K562 (cell line): ENCODE measurements around the gene ST7. TPM values are rescaled to one million over a fixed set of nuclear protein-coding genes. Genes with fewer than 3 reads are reported as not detected.

Source experiments
- ATAC-seq: fragments of 200-7000 bp; cut with Tn5 transposase; 3 replicates; pipeline ENCODE4 v1.9.1; 2020; ENCODE audit warnings: moderate library complexity
- BruUV-seq: library from RNA; stranded (reverse); fragments of 400-500 nt; replicated peaks from 2 replicates; lab custom pipeline; 2021; lab: Mats Ljungman, UMichigan
- CTCF ChIA-PET: fragments of 300-600 bp; formaldehyde crosslinking; extraction: SDS; loops from one replicate; lab custom pipeline; 2021; ENCODE audit warnings: low intra/inter-chr PET ratio; lab: Yijun Ruan, JAX
- POLR2A ChIA-PET: fragments of 300-600, 350-650 bp; sonication (Branson Sonifier 250); formaldehyde crosslinking; extraction: SDS; loops from one replicate; lab custom pipeline; 2021; ENCODE audit warnings: antibody characterized with exemption, inconsistent platforms; lab: Yijun Ruan, JAX
- DNase-seq, 4 experiments: peaks; one replicate each; pipeline versions ENCODE4 v3.0.0 to v3.0.0-alpha.2; 2011 to 2018; ENCODE audit warnings: low spot score in 3 of 4, mixed read lengths in 3 of 4; ENCODE audit errors: extremely low read depth in 1 of 4
- FAIRE-seq: peaks from 2 replicates; lab custom pipeline; 2011; peaks lifted over from hg19 to GRCh38; lab: Jason Lieb, UNC
- H2AFZ ChIP-seq: 2 replicates; pipeline ENCODE4 v1.6.0; 2011; ENCODE audit warnings: low read depth, low read length, control low read depth, inconsistent platforms
- H3K27ac ChIP-seq: fragments of 200-600 bp; 3 replicates; pipeline ENCODE4 v1.8.0; 2011; ENCODE audit warnings: low read depth, mild to moderate bottlenecking, control low read depth, inconsistent platforms, low read length, moderate library complexity, mixed read lengths; ENCODE audit errors: extremely low read depth
- H3K27me3 ChIP-seq, 2 experiments: fragments of 300-600 bp in 1 of 2; 2 replicates in 1 of 2; 3 replicates in 1 of 2; pipeline versions ENCODE4 v1.6.0 to v1.8.0; 2011; ENCODE audit warnings: inconsistent platforms in 2 of 2, low read length in 2 of 2, mild to moderate bottlenecking in 1 of 2, mixed read lengths in 1 of 2, moderate library complexity in 1 of 2; ENCODE audit not compliant: control insufficient read depth in 2 of 2, insufficient read depth in 2 of 2
- H3K36me3 ChIP-seq: fragments of 300-600 bp; 3 replicates; pipeline ENCODE4 v1.8.0; 2011; ENCODE audit warnings: mild to moderate bottlenecking, low read length, inconsistent platforms; ENCODE audit not compliant: control insufficient read depth, insufficient read depth
- H3K4me1 ChIP-seq, 2 experiments: fragments of 200-600 bp in 1 of 2; replicated peaks in 1 of 2; 2 replicates in 1 of 2; 3 replicates in 1 of 2; pipeline versions ENCODE4 v1.5.1 to v1.8.0; 2011; ENCODE audit warnings: inconsistent platforms in 2 of 2, low read length in 2 of 2, mild to moderate bottlenecking in 1 of 2, mixed read lengths in 1 of 2, moderate library complexity in 1 of 2; ENCODE audit not compliant: control insufficient read depth in 2 of 2, insufficient read depth in 2 of 2
- H3K4me2 ChIP-seq: 2 replicates; pipeline ENCODE4 v1.6.1; 2011; ENCODE audit warnings: low read length, control low read depth, inconsistent platforms, mixed read lengths; ENCODE audit not compliant: insufficient read depth
- H3K4me3 ChIP-seq: fragments of 200-600 bp; sonication (generic), shearing (Covaris generic); 2 replicates; pipeline ENCODE4 v1.5.1; 2016; ENCODE audit warnings: control low read depth, inconsistent platforms
- H3K79me2 ChIP-seq: fragments of 200-600 bp; 3 replicates; pipeline ENCODE4 v1.8.0; 2011; ENCODE audit warnings: low read length, inconsistent platforms; ENCODE audit not compliant: control insufficient read depth, insufficient read depth
- H3K9ac ChIP-seq, 2 experiments: 2 replicates each; pipeline versions ENCODE4 v1.6.0 to v1.6.1; 2011; ENCODE audit warnings: low read depth in 2 of 2, low read length in 2 of 2, control low read depth in 1 of 2, inconsistent platforms in 1 of 2, mild to moderate bottlenecking in 1 of 2, mixed read lengths in 1 of 2; ENCODE audit not compliant: insufficient read depth in 1 of 2
- H3K9me1 ChIP-seq: one replicate; pipeline ENCODE4 v1.6.0; 2011; ENCODE audit warnings: inconsistent platforms, mild to moderate bottlenecking, low read length, moderate library complexity; ENCODE audit not compliant: control insufficient read depth, insufficient read depth
- H3K9me3 ChIP-seq: replicated peaks from 2 replicates; pipeline ENCODE4 v1.5.1; 2011; ENCODE audit warnings: low read depth, low read length, inconsistent platforms; ENCODE audit not compliant: control insufficient read depth, insufficient read depth
- H4K20me1 ChIP-seq: replicated peaks from 2 replicates; pipeline ENCODE4 v1.6.1; 2011; ENCODE audit warnings: low read length, inconsistent platforms, mixed read lengths; ENCODE audit not compliant: control insufficient read depth, insufficient read depth
- AFF1 ChIP-seq, 2 experiments: fragments of 450-650 bp; IDR thresholded peaks; 2 replicates each; pipeline ENCODE4 v1.6.1; 2018; ENCODE audit warnings: mild to moderate bottlenecking in 2 of 2, low read depth in 1 of 2; ENCODE audit not compliant: partially characterized antibody in 2 of 2
- BHLHE40 ChIP-seq: IDR thresholded peaks from 2 replicates; pipeline ENCODE4 v1.6.1; 2011; ENCODE audit warnings: low read length, improper control_type of control experiment
- ETS1 ChIP-seq: conservative IDR thresholded peaks from 2 replicates; pipeline ENCODE4 v1.6.1; 2011; ENCODE audit warnings: low read depth, mild to moderate bottlenecking, low read length; ENCODE audit not compliant: control insufficient read depth
- MYBL2 ChIP-seq, 2 experiments: fragments of 450-650 bp in 1 of 2; sonication (generic) in 1 of 2; formaldehyde crosslinking in 1 of 2; IDR thresholded peaks; 2 replicates each; pipeline versions ENCODE4 v1.6.1 to v1.8.1; 2017 to 2022; ENCODE audit warnings: borderline replicate concordance in 1 of 2, inconsistent platforms in 1 of 2, low read depth in 1 of 2, mild to moderate bottlenecking in 1 of 2, missing genetic modification reagents in 1 of 2, moderate library complexity in 1 of 2
- ZNF764 ChIP-seq: fragments of 250-450 bp; sonication (Bioruptor Pico); IDR thresholded peaks from 2 replicates; pipeline ENCODE4 v1.4.0; 2020; ENCODE audit warnings: low read depth, mild to moderate bottlenecking, moderate library complexity
- ZNF830 ChIP-seq: fragments of 250-450 bp; sonication (Bioruptor Pico); IDR thresholded peaks from 2 replicates; pipeline ENCODE4 v1.5.0; 2021; ENCODE audit warnings: mild to moderate bottlenecking
- in situ Hi-C: fragments of 300-500 bp; cut with MboI; formaldehyde crosslinking; loops from 4 replicates; pipeline ENCODE4 v1.15.0; 2018; ENCODE audit warnings: inconsistent platforms, mixed read lengths
- intact Hi-C: fragments of 100-400 bp; cut with micrococcal nuclease; formaldehyde crosslinking; loops from 2 replicates; pipeline ENCODE4 v1.14.2; 2022
- polyA plus RNA-seq, 8 experiments: library from polyadenylated mRNA; depleted of rRNA in 4 of 8; stranded (reverse) in 5 of 8; unstranded in 3 of 8; fragments of >200 nt; fragmentation: Nextera tagmentation in 2 of 8; fragmentation: Illumina TruSeq in 1 of 8; extraction: Ambion mirVana in 2 of 8; extraction: Trizol in 1 of 8; gene quantifications; 2 replicates each; pipeline versions ENCODE4 v1.2.1 to v1.2.3, GENCODE V29; 2011 to 2014; ENCODE audit warnings: inconsistent platforms in 1 of 8, missing spikeins in 1 of 8
- total RNA-seq, 7 experiments: library from RNA; depleted of rRNA in 6 of 7; stranded (reverse); fragments of >200 nt in 6 of 7; fragmentation: Illumina TruSeq in 2 of 7; extraction: Trizol in 2 of 7; gene quantifications; 2 replicates each; pipeline versions ENCODE4 v1.2.1 to v1.2.3, GENCODE V29; 2011 to 2021; ENCODE audit warnings: low replicate concordance in 1 of 7

Gene ST7
- total and polyA plus RNA-seq, 9 of the 15 experiments (the other 6 are each of a cell fraction or from before 2014, with no cell fraction given) = 23.9 to 56.3 (median 36.9) TPM

GRCh38 chr7:116968631-116969030 lies 15.3 kb downstream of the ST7 start:
- no peak for FAIRE-seq
- peaks cover 36% of the 10 kb centered on the region; the same call in 2 of the 3 replicates for H3K79me2 ChIP-seq

More at GRCh38 chr7:116968631-116969030, 15.3 kb downstream of the ST7 start:
- in situ Hi-C loops (loop anchor here (25.0 kb wide), 1 partner anchor 1219 kb away; the partner anchor contains the start of gene LSM8), intact Hi-C loops (no loop called here)
- no peak for ATAC-seq
- H3K4me2 ChIP-seq = no peak overlapping the region
- DNase-seq = no peak
- no peaks in the 10 kb centered on the region for H3K27me3 ChIP-seq
- H3K4me3 ChIP-seq = no peak overlapping the region
- POLR2A ChIA-PET = interaction anchor here (0.9 to 5.0 kb wide), 2 partner anchors 16 to 38 kb away, joined by 4 to 40 read pairs; partner anchors contain the start of gene ST7
- CTCF ChIA-PET = no interaction called here
- H3K9me1 ChIP-seq = no peaks in the 10 kb centered on the region
- no peaks in the 10 kb centered on the region for H3K36me3 ChIP-seq
- no peak overlapping the region for H2AFZ ChIP-seq
- no peaks in the 10 kb centered on the region for H4K20me1 ChIP-seq
- no peaks in the 10 kb centered on the region for H3K9me3 ChIP-seq
- no peak overlapping the region for H3K9ac ChIP-seq
- H3K27ac ChIP-seq = no peak overlapping the region
- BruUV-seq = no TSS peak
- H3K4me1 ChIP-seq = peaks cover 12 to 25% of the 10 kb centered on the region in 2 experiments
- TF ChIP-seq MYBL2 (IDR thresholded peaks at IDR 0.05; ENCODE audit: low read depth) (0 out of 2 replicates have a peak, but pooled peaks have one; percentile 6), MYBL2 (CRISPR knock-in tag; IDR thresholded peaks at IDR 0.05; ENCODE audit: borderline replicate concordance) (no peak), ZNF764 (CRISPR knock-in tag) (no peak), ZNF830 (no peak), ETS1 (no peak), AFF1 (IDR thresholded peaks at IDR 0.05; ENCODE audit: low read depth in 1 of 2, partially characterized antibody in 2 of 2) (peak in 1 of 2 experiments; percentile 30), BHLHE40 (no peak)
- TF ChIP-seq, all 486 proteins: peak for 2
